B cell (primary cell): Measurements from ENCODE around the gene CASKIN2. TPM values are rescaled to one million over a fixed set of nuclear protein-coding genes. Genes with fewer than 3 reads are reported as not detected.

ENCODE experiments used
- ATAC-seq: fragments of 200-7000 bp; cut with Tn5 transposase; one replicate; pipeline ENCODE4 v1.10.0; 2021; ENCODE audit warnings: low read depth, mild to moderate bottlenecking, moderate number of reproducible peaks, moderate library complexity
- CTCF ChIA-PET: fragments of 350-600 bp; sonication (Branson Sonifier 250); formaldehyde crosslinking; loops from one replicate; lab custom pipeline; 2021; ENCODE audit warnings: antibody characterized with exemption, inconsistent platforms; lab: Charles Lee
- POLR2A ChIA-PET: fragments of 350-600 bp; sonication (Branson Sonifier 250); formaldehyde crosslinking; loops from one replicate; lab custom pipeline; 2021; ENCODE audit warnings: antibody characterized with exemption; lab: Charles Lee
- DNase-seq: peaks from one replicate; pipeline ENCODE4 v3.0.0; 2013
- H2AFZ ChIP-seq: 2 replicates; pipeline ENCODE4 v1.6.1; 2012; ENCODE audit warnings: mild to moderate bottlenecking, low read depth, low read length; ENCODE audit not compliant: insufficient read depth, poor library complexity, severe bottlenecking
- H3K27ac ChIP-seq, 2 donors: 1 replicate in 1 of 2; 2 replicates in 1 of 2; pipeline ENCODE4 v1.5.1; 2012 to 2013; ENCODE audit warnings: low read length in 2 of 2, mild to moderate bottlenecking in 2 of 2, moderate library complexity in 1 of 2
- H3K27me3 ChIP-seq, 4 experiments: fragments of 200-600 bp in 1 of 4; sonication (generic) in 1 of 4; replicated peaks in 1 of 4; 1 replicate in 2 of 4; 2 replicates in 2 of 4; pipeline versions ENCODE4 v1.6.1 to v1.7.0; 2013 to 2016; ENCODE audit warnings: low read length in 3 of 4, mild to moderate bottlenecking in 2 of 4, mixed read lengths in 1 of 4, moderate library complexity in 1 of 4; ENCODE audit not compliant: insufficient read depth in 4 of 4, control insufficient read depth in 3 of 4; ENCODE audit errors: control extremely low read depth in 1 of 4
- H3K36me3 ChIP-seq, 2 experiments: replicated peaks in 1 of 2; 1 replicate in 1 of 2; 2 replicates in 1 of 2; pipeline versions ENCODE4 v1.6.1 to v1.7.1; 2013; ENCODE audit warnings: low read length in 1 of 2; ENCODE audit not compliant: insufficient read depth in 2 of 2, control insufficient read depth in 1 of 2; ENCODE audit errors: control extremely low read depth in 1 of 2, extremely low read depth in 1 of 2
- H3K4me1 ChIP-seq, 2 donors: fragments of 200-600 bp in 1 of 2; sonication (generic) in 1 of 2; 1 replicate in 1 of 2; 2 replicates in 1 of 2; pipeline versions ENCODE4 v1.5.1 to v1.6.1; 2013 to 2017; ENCODE audit warnings: low read length in 2 of 2; ENCODE audit not compliant: control insufficient read depth in 2 of 2, insufficient read depth in 2 of 2
- H3K4me2 ChIP-seq: replicated peaks from 2 replicates; pipeline ENCODE3; 2012; ENCODE audit warnings: mild to moderate bottlenecking, low read depth, low read length; ENCODE audit not compliant: poor library complexity, severe bottlenecking
- H3K4me3 ChIP-seq, 5 experiments: fragments of 200-600 bp in 1 of 5; sonication (generic) in 1 of 5; 1 replicate in 3 of 5; 2 replicates in 2 of 5; pipeline versions ENCODE4 v1.5.1 to v1.7.0; 2011 to 2016; ENCODE audit warnings: low read length in 4 of 5, mild to moderate bottlenecking in 4 of 5, low read depth in 2 of 5, control low read depth in 1 of 5, moderate library complexity in 1 of 5; ENCODE audit not compliant: insufficient read depth in 1 of 5; ENCODE audit errors: control extremely low read depth in 1 of 5, extremely low read depth in 1 of 5
- H3K79me2 ChIP-seq: fragments of 200-600 bp; sonication (generic); one replicate; pipeline ENCODE4 v1.6.0; 2016; ENCODE audit warnings: low read length; ENCODE audit not compliant: control insufficient read depth, insufficient read depth
- H3K9ac ChIP-seq: fragments of 200-600 bp; sonication (generic); 2 replicates; pipeline ENCODE4 v1.6.1; 2017; ENCODE audit warnings: mild to moderate bottlenecking, low read length, moderate library complexity
- H3K9me3 ChIP-seq, 3 donors: one replicate each; pipeline versions ENCODE4 v1.6.1 to v1.7.1; 2013; ENCODE audit warnings: low read length in 2 of 3; ENCODE audit not compliant: control insufficient read depth in 2 of 3, insufficient read depth in 1 of 3; ENCODE audit errors: control extremely low read depth in 1 of 3
- H4K20me1 ChIP-seq: 2 replicates; pipeline ENCODE4 v1.6.0; 2012; ENCODE audit warnings: mild to moderate bottlenecking, low read length; ENCODE audit not compliant: insufficient read depth, control insufficient read depth, poor library complexity, severe bottlenecking
- H3K27ac Mint-ChIP-seq: one replicate; pipeline ENCODE4 v1.8.0; 2021; ENCODE audit warnings: mixed read lengths
- H3K27me3 Mint-ChIP-seq: one replicate; pipeline ENCODE4 v1.8.0; 2021; ENCODE audit warnings: mixed read lengths
- H3K4me1 Mint-ChIP-seq: one replicate; pipeline ENCODE4 v1.8.0; 2021; ENCODE audit warnings: mixed read lengths
- H3K4me3 Mint-ChIP-seq: one replicate; pipeline ENCODE4 v1.8.0; 2021; ENCODE audit warnings: mixed read lengths
- H3K9me3 Mint-ChIP-seq: one replicate; pipeline ENCODE4 v1.8.0; 2022; ENCODE audit warnings: mixed read lengths; ENCODE audit not compliant: insufficient read depth
- CTCF ChIP-seq: fragments of 200-600 bp; IDR thresholded peaks from one replicate; pipeline ENCODE4 v1.8.0; 2022; ENCODE audit warnings: antibody characterized with exemption, mild to moderate bottlenecking
- EZH2 ChIP-seq: IDR thresholded peaks from 2 replicates; pipeline ENCODE4 v1.6.1; 2012; ENCODE audit warnings: borderline replicate concordance, low read depth, mild to moderate bottlenecking, moderate library complexity, low read length; ENCODE audit not compliant: insufficient read depth, poor library complexity, severe bottlenecking
- WGBS: methylation state at CpG from one replicate; pipeline ENCODE4 v1.1.5; 2013; ENCODE audit warnings: missing lambda C conversion rate; ENCODE audit not compliant: insufficient coverage; 5-methylcytosine and 5-hydroxymethylcytosine counted together
- intact Hi-C: fragments of 100-400 bp; cut with micrococcal nuclease; formaldehyde crosslinking; loops from one replicate; pipeline ENCODE4 v1.10.0; 2022
- polyA plus RNA-seq: library from polyadenylated mRNA; depleted of rRNA; stranded (reverse); fragments of >200 nt; gene quantifications from 2 replicates; pipeline ENCODE4 v1.2.3, GENCODE V29; 2012
- total RNA-seq, 2 donors: library from RNA; stranded (reverse); fragments of 120-200 nt in 1 of 2; gene quantifications; 1 replicate in 1 of 2; 2 replicates in 1 of 2; pipeline versions ENCODE4 v1.2.3 to v1.2.4, GENCODE V29; 2013 to 2022

CASKIN2 gene
- total and polyA plus RNA-seq, 2 donors (not counting 1 experiment from before 2014, with no cell fraction given): 0.37 to 1.00 TPM

GRCh38 chr17:75550139-75550465 is 34.8 kb upstream of the CASKIN2 start:
- no peak overlapping the region for H3K27ac Mint-ChIP-seq
- Histone ChIP-seq H2AFZ (no peak overlapping the region), H3K4me1 (no peaks in the 10 kb centered on the region), H3K4me3 (no peak overlapping the region), H3K9ac (no peak overlapping the region), H3K79me2 (no peaks in the 10 kb centered on the region), H3K4me2 (no peak overlapping the region), H3K27me3 (no peaks in the 10 kb centered on the region), H3K27ac (no peak overlapping the region), H3K36me3 (peaks cover 0 to 5% of the 10 kb centered on the region in 2 experiments), H4K20me1 (no peaks in the 10 kb centered on the region), H3K9me3 (no peaks in the 10 kb centered on the region)
- intact Hi-C loops: no loop called here
- H3K4me3 Mint-ChIP-seq: no peak overlapping the region
- CTCF ChIA-PET: no interaction called here
- no peaks in the 10 kb centered on the region for H3K27me3 Mint-ChIP-seq
- no peaks in the 10 kb centered on the region for H3K9me3 Mint-ChIP-seq
- DNase-seq: no peak
- 100% methylated on average over 4 of the region's 4 CpGs for WGBS
- POLR2A ChIA-PET: no interaction called here
- TF ChIP-seq EZH2 (no peak), CTCF (no peak)
- peaks cover 3% of the 10 kb centered on the region for H3K4me1 Mint-ChIP-seq
- no peak for ATAC-seq

- Histone ChIP-seq H3K27ac (no peak overlapping the region), H3K9me3 (no peaks in the 10 kb centered on the region), H3K4me2 (no peak overlapping the region), H3K36me3 (peaks cover 0 to 5% of the 10 kb centered on the region in 2 experiments), H3K4me3 (no peak overlapping the region), H4K20me1 (no peaks in the 10 kb centered on the region), H3K9ac (no peak overlapping the region), H2AFZ (no peak overlapping the region), H3K4me1 (no peaks in the 10 kb centered on the region), H3K79me2 (no peaks in the 10 kb centered on the region), H3K27me3 (no peaks in the 10 kb centered on the region)
- H3K4me1 Mint-ChIP-seq: peaks cover 3% of the 10 kb centered on the region
- H3K4me3 Mint-ChIP-seq: no peak overlapping the region
- WGBS: 87% methylated on average over 22 of the region's 22 CpGs
- no peaks in the 10 kb centered on the region for H3K9me3 Mint-ChIP-seq
- no peak overlapping the region for H3K27ac Mint-ChIP-seq
- CTCF ChIA-PET: interaction anchor here (0.6 to 1.1 kb wide), 2 partner anchors 39 to 194 kb away, joined by 3 read pairs; no protein-coding TSS in a partner anchor
- ATAC-seq (no peak), DNase-seq (no peak)
- POLR2A ChIA-PET: no interaction called here
- intact Hi-C loops: no loop called here
- H3K27me3 Mint-ChIP-seq: no peaks in the 10 kb centered on the region
- TF ChIP-seq EZH2 (no peak), CTCF (no peak)
Measured at GRCh38 chr17:75549246-75550138, 34.2 kb upstream of the CASKIN2 start.
